GM18907 (cell line): Measurements from ENCODE around the gene BCAR3.

ENCODE experiments used
- ATAC-seq: cut with Tn5 transposase; IDR thresholded peaks from one replicate; pipeline ENCODE4 v1.9.1; 2021; ENCODE audit warnings: mild to moderate bottlenecking, moderate library complexity; ENCODE audit not compliant: unreplicated experiment

Gene BCAR3

GRCh38 chr1:93600663-93601062 lies 81.0 kb downstream of the BCAR3 start:
- no peak for ATAC-seq

- ATAC-seq: no peak
These were observed 82.2 kb downstream of the BCAR3 start for GRCh38 chr1:93599479-93599878.

GRCh38 chr1:93598861-93599439 lies 82.7 kb downstream of the BCAR3 start:
- no peak for ATAC-seq

- no peak for ATAC-seq
These were observed 83.2 kb downstream of the BCAR3 start for GRCh38 chr1:93598396-93598795.

- ATAC-seq: no peak
These were observed 83.9 kb downstream of the BCAR3 start for GRCh38 chr1:93597709-93598108.

GRCh38 chr1:93596329-93597089 lies 85.1 kb downstream of the BCAR3 start:
- no peak for ATAC-seq

- ATAC-seq: no peak
These were observed 85.9 kb downstream of the BCAR3 start for GRCh38 chr1:93595743-93596142.

- ATAC-seq: no peak
These were observed 86.4 kb downstream of the BCAR3 start for GRCh38 chr1:93595266-93595665.

- no peak for ATAC-seq
These were observed 87.1 kb downstream of the BCAR3 start for GRCh38 chr1:93594603-93594880.

GRCh38 chr1:93593854-93594602 lies 87.6 kb downstream of the BCAR3 start:
- ATAC-seq: no peak

GRCh38 chr1:93592551-93592949 lies 89.1 kb downstream of the BCAR3 start:
- no peak for ATAC-seq

GRCh38 chr1:93591676-93592550 lies 89.7 kb downstream of the BCAR3 start:
- peak; percentile 95 for ATAC-seq

- peak; percentile 27 for ATAC-seq
These were observed 90.4 kb downstream of the BCAR3 start for GRCh38 chr1:93591291-93591675.

GRCh38 chr1:93588955-93589354 lies 92.7 kb downstream of the BCAR3 start:
- no peak for ATAC-seq

GRCh38 chr1:93588206-93588605 lies 93.4 kb downstream of the BCAR3 start:
- no peak for ATAC-seq

GRCh38 chr1:93587354-93587753 lies 94.3 kb downstream of the BCAR3 start:
- ATAC-seq: no peak

GRCh38 chr1:93585059-93585966 lies 96.3 kb downstream of the BCAR3 start:
- ATAC-seq: no peak

- no peak for ATAC-seq
These were observed 97.2 kb downstream of the BCAR3 start for GRCh38 chr1:93584261-93585003.
